ENCODE results near the gene ST7.

DNA sequence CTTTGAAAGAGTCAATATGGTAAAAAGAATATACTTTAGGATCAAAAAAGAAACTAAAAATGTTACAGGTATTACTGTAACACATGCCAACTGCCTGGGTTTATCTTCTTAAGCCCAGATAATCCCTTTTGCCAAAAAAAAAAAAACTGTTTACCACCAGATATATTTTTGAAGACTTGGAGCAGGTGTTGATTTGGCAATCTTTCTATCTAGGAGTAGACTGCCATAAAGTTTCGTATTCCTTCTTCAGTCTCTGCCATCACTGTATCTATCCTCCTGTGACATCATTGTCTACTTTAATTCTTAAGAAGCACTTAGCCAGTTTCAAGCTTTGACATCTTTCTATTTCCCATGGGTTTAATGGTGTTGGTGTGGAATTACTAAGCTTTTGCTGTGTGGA is 161.0 kb downstream of the ST7 start:
- no peak for TF ChIP-seq EZH2 (IDR thresholded peaks at IDR 0.05)
- no peak for TF ChIP-seq POLR2AphosphoS5 (IDR thresholded peaks at IDR 0.05; ENCODE audit: borderline replicate concordance, low read depth, low read length)
- TF ChIP-seq FOXP2 (optimal IDR thresholded peaks at IDR 0.05; ENCODE audit: control extremely low read depth, extremely low read length, insufficient read depth) = no peak

All from SK-N-MC (cell line).